Measurements from ENCODE around the gene DTD1.

DNA sequence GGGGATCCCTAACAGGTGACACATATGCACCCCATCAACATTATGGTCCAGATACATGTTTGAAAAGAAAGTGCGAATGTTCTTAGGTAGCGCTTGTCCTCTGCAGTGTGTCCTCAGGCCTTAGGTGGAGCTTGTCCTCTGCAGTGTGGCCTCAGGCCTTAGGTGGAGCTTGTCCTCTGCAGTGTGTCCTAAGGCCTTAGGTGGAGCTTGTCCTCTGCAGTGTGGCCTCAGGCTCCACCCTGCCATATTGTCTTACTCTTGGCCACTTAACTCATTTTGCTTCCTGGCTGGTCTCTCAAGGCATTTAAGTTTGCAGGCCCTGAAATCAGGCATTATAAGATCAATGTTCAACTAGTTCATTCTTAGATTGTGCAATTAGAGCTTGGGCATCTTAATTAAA lies 151.0 kb downstream of the DTD1 start:
- TF ChIP-seq, protein P1, sequence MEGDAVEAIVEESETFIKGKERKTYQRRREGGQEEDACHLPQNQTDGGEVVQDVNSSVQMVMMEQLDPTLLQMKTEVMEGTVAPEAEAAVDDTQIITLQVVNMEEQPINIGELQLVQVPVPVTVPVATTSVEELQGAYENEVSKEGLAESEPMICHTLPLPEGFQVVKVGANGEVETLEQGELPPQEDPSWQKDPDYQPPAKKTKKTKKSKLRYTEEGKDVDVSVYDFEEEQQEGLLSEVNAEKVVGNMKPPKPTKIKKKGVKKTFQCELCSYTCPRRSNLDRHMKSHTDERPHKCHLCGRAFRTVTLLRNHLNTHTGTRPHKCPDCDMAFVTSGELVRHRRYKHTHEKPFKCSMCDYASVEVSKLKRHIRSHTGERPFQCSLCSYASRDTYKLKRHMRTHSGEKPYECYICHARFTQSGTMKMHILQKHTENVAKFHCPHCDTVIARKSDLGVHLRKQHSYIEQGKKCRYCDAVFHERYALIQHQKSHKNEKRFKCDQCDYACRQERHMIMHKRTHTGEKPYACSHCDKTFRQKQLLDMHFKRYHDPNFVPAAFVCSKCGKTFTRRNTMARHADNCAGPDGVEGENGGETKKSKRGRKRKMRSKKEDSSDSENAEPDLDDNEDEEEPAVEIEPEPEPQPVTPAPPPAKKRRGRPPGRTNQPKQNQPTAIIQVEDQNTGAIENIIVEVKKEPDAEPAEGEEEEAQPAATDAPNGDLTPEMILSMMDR (conservative IDR thresholded peaks at IDR 0.05): no peak
- no peak for TF ChIP-seq EZH2 (IDR thresholded peaks at IDR 0.05; ENCODE audit: low read depth)

All from PC-9 (cell line).